Testis (tissue), 2 donors: Measurements from ENCODE around the gene UBASH3B.

Experiments
- POLR2A ChIP-seq: fragments of 450-650 bp; IDR thresholded peaks from one replicate; pipeline ENCODE4 v1.6.1; 2017; ENCODE audit warnings: antibody characterized with exemption, mild to moderate bottlenecking, moderate library complexity
- TF ChIP-seq, protein P1 (sequence below), 3 experiments: fragments of 450-650 bp in 2 of 3; fragments of 200-600 bp in 1 of 3; sonication (generic) in 1 of 3; IDR thresholded peaks; one replicate each; pipeline ENCODE4 v1.5.1; 2016 to 2019; ENCODE audit warnings: antibody characterized with exemption in 3 of 3, mild to moderate bottlenecking in 2 of 3, moderate library complexity in 1 of 3

DNA sequence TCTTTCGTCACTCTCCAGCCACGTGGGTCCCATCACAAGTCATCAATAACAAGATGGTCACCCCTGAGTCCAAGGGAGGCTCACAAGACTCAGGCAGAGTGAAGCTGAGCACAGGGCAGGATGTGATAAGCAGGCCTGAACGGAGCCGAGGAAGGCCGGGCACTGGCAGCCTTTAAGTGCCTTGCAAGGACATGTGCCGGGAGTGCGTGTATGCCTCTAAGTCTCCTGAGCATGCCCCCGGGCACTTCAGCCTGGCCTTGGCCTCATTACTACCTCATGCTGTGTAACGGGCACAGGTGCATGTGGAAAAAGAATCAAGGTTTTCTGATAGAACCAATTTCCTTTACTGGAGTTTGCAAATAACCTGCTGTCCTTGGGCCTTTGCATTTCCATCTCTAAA, 55.8 kb downstream of the UBASH3B start:
- TF ChIP-seq, protein P1, sequence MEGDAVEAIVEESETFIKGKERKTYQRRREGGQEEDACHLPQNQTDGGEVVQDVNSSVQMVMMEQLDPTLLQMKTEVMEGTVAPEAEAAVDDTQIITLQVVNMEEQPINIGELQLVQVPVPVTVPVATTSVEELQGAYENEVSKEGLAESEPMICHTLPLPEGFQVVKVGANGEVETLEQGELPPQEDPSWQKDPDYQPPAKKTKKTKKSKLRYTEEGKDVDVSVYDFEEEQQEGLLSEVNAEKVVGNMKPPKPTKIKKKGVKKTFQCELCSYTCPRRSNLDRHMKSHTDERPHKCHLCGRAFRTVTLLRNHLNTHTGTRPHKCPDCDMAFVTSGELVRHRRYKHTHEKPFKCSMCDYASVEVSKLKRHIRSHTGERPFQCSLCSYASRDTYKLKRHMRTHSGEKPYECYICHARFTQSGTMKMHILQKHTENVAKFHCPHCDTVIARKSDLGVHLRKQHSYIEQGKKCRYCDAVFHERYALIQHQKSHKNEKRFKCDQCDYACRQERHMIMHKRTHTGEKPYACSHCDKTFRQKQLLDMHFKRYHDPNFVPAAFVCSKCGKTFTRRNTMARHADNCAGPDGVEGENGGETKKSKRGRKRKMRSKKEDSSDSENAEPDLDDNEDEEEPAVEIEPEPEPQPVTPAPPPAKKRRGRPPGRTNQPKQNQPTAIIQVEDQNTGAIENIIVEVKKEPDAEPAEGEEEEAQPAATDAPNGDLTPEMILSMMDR (IDR thresholded peaks at IDR 0.05) = no peak
- TF ChIP-seq POLR2A = no peak
